T-helper 9 cell (primary cell): ENCODE measurements around the gene TMEM94.
A peak's percentile ranks its signal among the peaks of the same experiment; 100 is the strongest.

Experiments
- DNase-seq: peaks from one replicate; pipeline ENCODE4 v3.0.0-alpha.2; 2020

TMEM94 gene

DNA sequence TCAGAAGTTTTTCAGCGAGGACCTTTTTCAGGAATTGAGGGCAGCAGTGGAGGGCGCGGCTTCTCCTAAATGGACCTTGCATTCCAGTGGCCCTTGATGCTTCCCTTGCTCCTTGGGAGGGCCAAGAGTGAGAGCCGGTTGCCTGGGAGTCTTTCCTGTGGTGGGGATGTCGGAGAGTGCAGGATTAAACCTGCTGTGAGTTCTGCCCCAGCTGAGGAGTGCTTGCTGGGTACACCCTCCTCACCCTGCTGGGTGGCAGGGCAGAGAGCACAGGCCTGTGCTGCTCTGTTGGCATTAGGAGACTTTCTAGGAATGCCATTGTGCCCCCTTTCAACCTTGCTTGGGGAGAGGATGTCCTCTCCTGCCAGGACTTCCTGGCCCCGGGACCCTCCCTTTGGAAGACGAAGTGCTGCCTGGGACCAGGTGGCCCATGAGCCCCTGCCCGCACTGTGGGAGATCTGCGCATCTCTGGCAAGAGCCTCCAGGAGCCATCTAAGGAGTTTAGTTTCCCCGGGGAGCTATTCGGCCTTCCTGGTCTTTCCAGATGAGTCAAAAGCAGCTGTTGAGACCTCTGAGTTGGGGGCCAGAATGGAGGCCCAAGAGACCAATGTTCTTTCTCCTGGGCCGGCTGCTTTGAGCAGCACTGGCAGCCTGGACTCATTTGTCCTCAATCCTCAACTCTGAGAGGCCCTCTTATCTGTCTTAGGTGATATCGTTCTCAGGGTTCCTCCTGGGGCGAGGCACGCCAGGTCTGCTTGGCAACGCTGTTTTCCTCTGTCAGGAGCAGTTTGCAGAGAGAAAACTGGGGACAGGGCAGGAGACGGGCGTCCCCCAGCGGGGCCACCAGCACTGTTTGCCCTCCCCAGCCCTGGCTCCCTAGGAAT is 74.6 kb downstream of the TMEM94 start:
- no peak for DNase-seq

GRCh38 chr17:75531721-75532072 is 75.3 kb downstream of the TMEM94 start:
- no peak for DNase-seq

- peak; percentile 31 for DNase-seq
Observed at GRCh38 chr17:75535119-75535537, 78.7 kb downstream of the TMEM94 start.

GRCh38 chr17:75535871-75536270 is 79.4 kb downstream of the TMEM94 start:
- DNase-seq: no peak

DNA sequence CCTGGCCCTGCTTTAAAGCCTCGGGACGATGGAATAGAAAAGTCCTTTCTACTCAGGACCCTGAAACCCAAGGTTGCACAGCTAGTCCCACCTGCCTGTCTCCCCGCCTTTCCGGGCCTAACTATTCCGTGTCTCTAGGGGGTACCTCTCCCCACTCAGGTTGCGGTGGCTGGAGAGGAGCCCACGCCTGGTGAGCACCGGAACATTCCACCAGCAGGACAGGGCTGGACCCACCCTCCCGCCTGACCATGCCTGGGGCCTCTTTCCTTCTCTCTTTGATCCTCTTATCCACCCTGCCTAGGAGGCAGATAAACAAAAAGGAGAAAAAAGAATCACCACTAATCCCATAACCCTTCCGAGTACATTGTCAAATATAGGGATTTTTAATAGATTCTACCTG is 79.9 kb downstream of the TMEM94 start:
- DNase-seq: no peak

DNA sequence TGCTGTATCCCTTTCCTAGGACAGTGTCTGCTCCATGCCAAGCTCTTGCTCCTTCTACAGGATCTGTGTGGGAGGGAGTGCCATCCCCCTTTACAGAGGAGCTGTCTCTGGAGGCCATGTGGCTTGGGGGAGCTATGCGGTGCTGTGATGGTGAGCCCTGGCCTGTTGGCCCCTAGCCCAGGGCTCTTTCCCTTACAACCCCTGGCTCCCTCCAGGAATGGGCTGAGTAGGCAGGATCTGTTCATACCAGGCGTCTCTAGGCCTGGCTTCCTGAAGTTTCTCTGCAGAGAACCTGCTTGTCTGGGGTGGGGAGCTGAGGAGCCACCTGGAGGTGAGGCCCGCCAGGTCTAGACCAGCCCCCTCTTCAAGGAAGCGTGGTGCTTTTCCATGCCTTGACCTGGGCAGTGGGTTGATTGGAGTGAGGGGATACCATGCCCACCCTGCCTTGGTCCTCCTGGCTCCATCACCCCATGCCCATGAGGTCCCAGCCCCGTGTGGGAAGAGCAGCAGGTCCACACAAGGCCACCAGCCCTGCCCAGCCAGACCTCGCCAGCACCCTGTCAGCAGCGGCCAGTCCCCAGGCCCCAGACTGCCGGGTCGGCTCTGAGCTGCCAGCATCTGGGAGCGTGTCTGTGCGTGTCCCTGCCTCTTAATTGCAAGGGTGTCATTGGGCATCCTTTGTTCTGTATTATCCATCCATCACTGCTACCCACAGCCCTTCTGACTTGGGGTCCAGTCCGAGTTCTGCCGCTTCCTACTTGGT is 83.7 kb downstream of the TMEM94 start:
- no peak for DNase-seq

DNA sequence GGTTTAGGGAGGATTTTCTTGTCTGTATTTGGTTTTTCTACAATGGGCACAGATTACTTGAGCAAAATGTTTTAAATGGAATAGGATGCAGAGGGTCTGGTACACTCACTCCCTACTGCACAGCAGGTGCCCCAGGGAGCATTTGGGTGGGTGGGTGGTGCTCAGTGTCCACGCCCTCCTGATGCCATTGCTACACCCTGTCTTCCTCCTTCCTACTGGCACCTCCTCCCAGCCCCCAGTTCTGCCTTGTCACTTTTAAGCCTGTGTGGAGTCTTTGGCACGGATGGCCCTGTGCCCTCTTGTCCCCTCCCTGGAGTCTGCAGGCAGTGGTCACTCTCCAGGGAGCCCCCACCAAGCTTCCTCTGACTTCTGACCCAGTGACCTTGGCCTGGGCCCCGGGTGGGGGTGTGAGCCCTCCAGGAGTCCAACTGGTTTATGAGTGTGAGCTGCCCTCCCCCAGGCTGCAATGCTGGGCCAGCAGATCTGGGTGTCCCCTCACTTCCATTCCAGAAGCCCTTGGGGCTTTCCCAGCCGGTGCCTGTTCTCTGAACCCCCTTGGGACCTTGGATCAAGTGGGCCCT is 84.6 kb downstream of the TMEM94 start:
- no peak for DNase-seq

- DNase-seq: no peak
Observed at GRCh38 chr17:75542229-75542628, 85.8 kb downstream of the TMEM94 start.

DNA sequence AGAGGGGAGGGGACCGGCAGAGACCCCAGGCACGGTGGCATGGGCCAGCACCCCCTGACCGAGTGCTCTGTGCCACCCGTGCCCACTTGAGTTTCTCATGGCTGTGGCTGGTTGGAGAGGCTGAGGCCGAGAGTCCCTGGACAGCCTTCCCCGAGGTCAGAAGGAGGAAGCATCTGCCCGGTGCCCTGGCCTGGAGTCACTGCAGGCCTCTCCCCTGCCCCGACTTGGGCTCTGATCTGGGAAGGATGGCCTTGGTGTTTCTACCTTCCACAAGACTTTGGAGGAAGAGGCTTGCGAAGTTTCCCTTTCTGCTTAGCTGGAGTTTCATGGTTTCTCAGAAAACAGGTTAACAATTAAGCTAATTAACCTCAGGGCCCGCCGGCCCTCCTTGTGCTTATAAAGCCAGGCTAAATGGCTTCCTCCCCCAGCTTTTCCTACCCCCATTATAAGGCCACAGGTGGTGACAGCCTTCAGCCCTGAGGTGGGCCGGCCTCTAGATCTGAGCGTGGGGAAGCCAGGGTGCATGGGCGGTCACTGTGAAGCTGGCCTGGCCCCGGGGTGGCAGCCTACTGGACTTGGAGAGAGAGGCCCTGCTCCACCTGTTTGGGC is 86.4 kb downstream of the TMEM94 start:
- no peak for DNase-seq

DNA sequence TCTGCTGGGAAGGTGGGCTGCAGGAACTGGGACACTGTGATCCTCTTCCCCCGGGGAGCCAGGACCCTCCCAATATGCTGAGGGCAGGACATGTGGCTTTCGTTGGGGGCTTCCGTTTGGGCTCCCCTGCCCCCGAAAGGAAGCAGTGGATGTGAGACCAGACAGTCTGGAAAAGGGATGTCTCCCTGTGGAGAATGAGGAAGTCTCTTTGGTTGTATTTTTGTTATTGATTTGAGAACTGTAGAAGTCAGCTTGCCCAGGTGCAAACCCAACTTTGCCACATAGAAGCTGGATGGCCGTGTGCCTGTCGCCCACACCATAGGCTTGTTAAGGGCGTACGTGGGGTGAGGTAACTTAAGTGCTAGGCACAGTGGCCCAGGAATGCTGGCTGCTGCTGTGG is 87.8 kb downstream of the TMEM94 start:
- no peak for DNase-seq

GRCh38 chr17:75546181-75546580 is 89.7 kb downstream of the TMEM94 start:
- no peak for DNase-seq

DNA sequence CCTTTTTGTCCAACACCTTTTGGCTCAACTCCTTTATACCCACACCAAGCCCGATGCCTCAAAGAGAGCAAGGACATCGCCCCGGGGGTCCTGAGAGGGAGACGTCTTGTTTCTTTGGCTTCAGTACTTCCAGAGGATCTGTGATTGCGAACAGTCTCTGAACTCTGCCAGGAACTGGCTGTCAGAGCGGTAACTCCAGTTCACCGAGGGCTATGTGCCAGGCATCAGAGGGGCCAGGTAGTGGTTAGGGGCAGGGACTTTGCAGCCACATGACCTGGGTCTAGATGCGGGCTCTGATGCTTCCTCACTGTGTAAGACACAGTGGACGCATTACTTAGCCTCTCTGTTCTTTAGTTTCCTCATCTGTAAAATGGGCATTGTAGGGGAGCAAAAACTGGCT is 90.7 kb downstream of the TMEM94 start:
- no peak for DNase-seq

GRCh38 chr17:75548813-75549212 is 92.4 kb downstream of the TMEM94 start:
- no peak for DNase-seq
